ENCODE data around the gene MLEC. TPM values are rescaled to one million over a fixed set of nuclear protein-coding genes. Genes with fewer than 3 reads are reported as not detected.
A peak's percentile ranks its signal among the peaks of the same experiment; 100 is the strongest.

The MLEC gene
- total RNA-seq, 1 donor from 2014 or later: 152 TPM

- H3K9me3 ChIP-seq (ENCODE audit: insufficient read depth, low read depth, low read length): no peaks in the 10 kb centered on the region
- Mint-ChIP-seq H3K36me3 (ENCODE audit: low read depth, unreplicated experiment) (peaks cover 26% of the 10 kb centered on the region), H3K27ac (ENCODE audit: unreplicated experiment) (peak overlapping the region; percentile 23), H3K9me3 (ENCODE audit: unreplicated experiment) (no peaks in the 10 kb centered on the region), H3K4me1 (ENCODE audit: low read depth, unreplicated experiment) (peaks cover 15% of the 10 kb centered on the region), H3K27me3 (ENCODE audit: low read depth, unreplicated experiment) (no peaks in the 10 kb centered on the region), H3K4me3 (ENCODE audit: unreplicated experiment) (peak overlapping the region; percentile 25)
- H3K4me3 ChIP-seq (ENCODE audit: insufficient read depth, low read depth, low read length): no peak overlapping the region
- no peak overlapping the region for H3K4me2 ChIP-seq (ENCODE audit: low read length)
- no peak overlapping the region for H3K27ac ChIP-seq (ENCODE audit: low read depth, low read length)
- H3K9ac ChIP-seq (ENCODE audit: low read length): no peak overlapping the region
- peaks cover 6% of the 10 kb centered on the region for H3K4me1 ChIP-seq (ENCODE audit: insufficient read depth, low read length)
- H4K20me1 ChIP-seq (ENCODE audit: insufficient read depth, low read length): peaks cover 19% of the 10 kb centered on the region
- H3K79me2 ChIP-seq (ENCODE audit: insufficient read depth, low read length): peaks cover 3% of the 10 kb centered on the region
- H3K36me3 ChIP-seq (ENCODE audit: insufficient read depth, low read length): peaks cover 62% of the 10 kb centered on the region
- DNase-seq (ENCODE audit: low read depth) (no peak), FAIRE-seq (no peak)
- H2AFZ ChIP-seq (ENCODE audit: low read depth, low read length): no peak overlapping the region
- TF ChIP-seq CTCF (IDR thresholded peaks at IDR 0.05; ENCODE audit: insufficient read depth, low read depth, low read length) (no peak), EZH2 (IDR thresholded peaks at IDR 0.05; ENCODE audit: insufficient read depth, low read length) (no peak)
- no peaks in the 10 kb centered on the region for H3K27me3 ChIP-seq (ENCODE audit: insufficient read depth, low read length)
Measured at GRCh38 chr12:120719496-120720233, 32.7 kb downstream of the MLEC start.

DNA sequence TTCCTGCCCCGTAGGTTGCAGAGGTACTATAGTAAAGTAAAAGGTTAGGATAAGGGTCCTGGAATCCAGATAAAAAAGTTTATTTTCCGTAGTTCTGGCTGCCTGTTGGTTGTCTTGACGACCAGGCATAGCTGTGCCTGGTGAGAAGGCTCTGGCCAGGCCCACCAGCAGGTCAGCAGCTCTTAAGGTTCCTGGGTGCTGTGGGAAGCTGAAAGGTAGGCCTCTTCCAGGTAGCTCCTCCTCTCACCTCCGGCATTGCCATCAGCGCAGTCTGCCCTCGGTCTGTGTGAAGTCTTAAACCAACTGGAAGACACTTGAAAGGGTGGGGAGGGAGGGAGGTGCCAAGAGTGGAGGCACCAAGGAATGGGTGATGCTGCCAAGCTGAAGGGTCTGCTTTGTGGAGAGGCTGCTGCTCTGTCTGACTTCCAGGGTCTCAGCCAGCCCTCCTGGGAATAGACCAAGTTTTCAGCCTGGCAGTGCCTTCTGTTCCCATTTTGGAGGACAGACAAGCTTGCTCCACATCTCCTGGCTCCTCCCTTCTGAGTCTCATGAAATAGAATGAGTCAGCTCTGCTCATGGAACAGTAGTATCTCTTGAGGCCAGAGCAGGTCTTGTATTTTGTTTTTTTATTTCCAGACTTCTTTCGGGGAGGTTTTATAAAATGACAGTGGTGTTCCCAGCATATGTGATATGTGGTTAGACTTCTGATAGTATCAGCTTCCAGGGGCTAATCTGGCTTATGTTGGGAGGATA lies 33.5 kb downstream of the MLEC start:
- H4K20me1 ChIP-seq (ENCODE audit: insufficient read depth, low read length): peaks cover 13% of the 10 kb centered on the region

More for the DNA sequence above, 33.5 kb downstream of the MLEC start:
- Histone ChIP-seq H3K4me2 (ENCODE audit: low read length) (peak overlapping the region; percentile 1), H3K9me3 (ENCODE audit: insufficient read depth, low read depth, low read length) (no peaks in the 10 kb centered on the region), H3K79me2 (ENCODE audit: insufficient read depth, low read length) (no peaks in the 10 kb centered on the region), H3K9ac (ENCODE audit: low read length) (no peak overlapping the region), H3K36me3 (ENCODE audit: insufficient read depth, low read length) (peaks cover 57% of the 10 kb centered on the region), H2AFZ (ENCODE audit: low read depth, low read length) (no peak overlapping the region), H3K4me3 (ENCODE audit: insufficient read depth, low read depth, low read length) (no peak overlapping the region), H3K27ac (ENCODE audit: low read depth, low read length) (no peak overlapping the region), H3K27me3 (ENCODE audit: insufficient read depth, low read length) (no peaks in the 10 kb centered on the region), H3K4me1 (ENCODE audit: insufficient read depth, low read length) (peaks cover 12% of the 10 kb centered on the region)
- FAIRE-seq: peak; percentile 58
- Mint-ChIP-seq H3K27ac (ENCODE audit: unreplicated experiment) (peak overlapping the region; percentile 41), H3K4me3 (ENCODE audit: unreplicated experiment) (no peak overlapping the region), H3K9me3 (ENCODE audit: unreplicated experiment) (no peaks in the 10 kb centered on the region), H3K4me1 (ENCODE audit: low read depth, unreplicated experiment) (peaks cover 15% of the 10 kb centered on the region), H3K27me3 (ENCODE audit: low read depth, unreplicated experiment) (no peaks in the 10 kb centered on the region), H3K36me3 (ENCODE audit: low read depth, unreplicated experiment) (peaks cover 26% of the 10 kb centered on the region)
- no peak for TF ChIP-seq EZH2 (IDR thresholded peaks at IDR 0.05; ENCODE audit: insufficient read depth, low read length)
- no peak for TF ChIP-seq CTCF (IDR thresholded peaks at IDR 0.05; ENCODE audit: insufficient read depth, low read depth, low read length)
- DNase-seq (ENCODE audit: low read depth): peak; percentile 60
